HG02763 (cell line): ENCODE data around the gene SORCS1.
A peak's percentile ranks its signal among the peaks of the same experiment; 100 is the strongest.

ENCODE experiments used
- ATAC-seq: cut with Tn5 transposase; IDR thresholded peaks from one replicate; pipeline ENCODE4 v1.9.1; 2021; ENCODE audit warnings: mild to moderate bottlenecking, moderate library complexity; ENCODE audit not compliant: unreplicated experiment

SORCS1 gene

GRCh38 chr10:106765928-106766327 is 398.6 kb downstream of the SORCS1 start:
- no peak for ATAC-seq

DNA sequence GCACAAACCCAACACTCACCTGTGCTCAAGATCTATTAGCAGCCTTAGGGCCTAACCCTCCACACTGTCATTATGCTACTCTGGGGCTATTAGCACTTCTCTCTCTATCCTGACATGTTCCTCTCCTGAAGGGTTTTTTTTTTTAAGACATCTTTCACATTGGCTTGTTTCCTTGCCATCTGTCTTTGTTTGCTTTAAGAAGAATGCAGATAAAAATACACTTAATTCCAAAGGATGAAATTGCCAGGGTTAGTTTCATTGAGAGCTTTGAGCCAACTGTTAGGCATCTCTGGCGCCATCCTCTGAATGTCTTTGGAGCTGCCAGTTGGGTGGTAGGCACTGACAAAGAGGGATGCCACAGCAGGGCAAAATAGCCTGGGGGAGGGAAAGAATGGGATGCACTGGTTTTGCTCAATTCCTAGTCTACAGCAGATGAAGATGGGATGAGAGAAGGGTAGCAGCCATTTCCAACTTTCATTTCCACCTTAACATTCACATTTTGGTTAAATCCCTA is 399.2 kb downstream of the SORCS1 start:
- no peak for ATAC-seq

- ATAC-seq, result no peak
Measured at GRCh38 chr10:106764360-106764759, 400.1 kb downstream of the SORCS1 start.

DNA sequence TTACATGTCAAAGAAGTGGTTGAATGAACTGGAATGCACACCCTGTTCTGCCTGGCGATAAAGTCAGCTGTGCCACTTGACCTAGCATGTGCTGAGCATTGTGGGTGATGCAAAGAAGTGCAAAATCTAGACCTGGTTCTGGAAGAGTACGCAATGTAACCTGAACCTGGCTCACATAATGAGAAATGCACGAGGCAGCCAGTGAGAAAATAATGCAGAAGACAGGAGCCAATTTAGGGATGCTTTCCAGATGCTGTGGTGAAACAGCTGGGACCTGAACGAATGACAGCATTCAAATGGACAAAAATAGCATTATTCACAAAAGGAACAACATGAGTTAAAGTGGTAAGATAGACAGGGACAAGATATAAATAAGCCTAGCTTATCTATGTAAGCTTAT is 402.6 kb downstream of the SORCS1 start:
- no peak for ATAC-seq

DNA sequence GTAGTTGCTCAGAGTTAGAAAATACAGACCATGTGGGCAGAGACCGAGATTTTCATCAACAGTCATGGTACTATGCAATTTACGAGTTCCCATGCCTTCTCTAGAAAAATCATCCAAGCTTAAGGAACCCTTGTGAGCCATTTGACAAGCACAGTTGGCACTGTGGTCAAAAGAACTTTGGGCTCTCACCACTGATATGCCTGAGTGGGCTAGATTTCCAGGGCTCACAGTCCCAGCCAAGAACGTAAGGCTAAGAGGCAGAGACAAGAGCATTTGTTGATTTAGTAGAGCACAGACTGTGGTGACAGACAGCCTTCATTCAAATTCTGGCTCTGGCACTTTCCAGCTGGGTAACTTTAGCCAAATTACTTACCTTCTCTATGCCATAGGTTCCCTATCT is 407.0 kb downstream of the SORCS1 start:
- no peak for ATAC-seq

DNA sequence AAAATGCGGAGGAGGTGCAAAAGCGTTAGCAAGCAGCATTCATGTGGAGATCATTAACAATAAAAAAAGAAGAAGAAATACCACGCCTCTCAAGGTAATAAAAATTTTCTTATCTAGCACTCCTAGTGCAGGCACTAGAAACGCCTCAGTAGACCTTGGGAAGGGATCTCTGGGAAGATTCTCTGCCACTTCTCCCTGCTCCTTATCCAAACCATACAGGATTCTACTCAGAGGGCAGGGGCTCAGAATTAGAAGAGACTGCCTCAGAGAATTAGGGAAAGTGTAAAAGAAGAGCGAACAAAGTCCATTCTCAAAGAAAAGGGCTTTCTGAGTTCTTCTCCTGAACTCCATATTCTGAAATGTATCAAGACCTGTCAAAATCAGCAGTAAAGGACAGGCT is 413.4 kb downstream of the SORCS1 start:
- ATAC-seq, result no peak

DNA sequence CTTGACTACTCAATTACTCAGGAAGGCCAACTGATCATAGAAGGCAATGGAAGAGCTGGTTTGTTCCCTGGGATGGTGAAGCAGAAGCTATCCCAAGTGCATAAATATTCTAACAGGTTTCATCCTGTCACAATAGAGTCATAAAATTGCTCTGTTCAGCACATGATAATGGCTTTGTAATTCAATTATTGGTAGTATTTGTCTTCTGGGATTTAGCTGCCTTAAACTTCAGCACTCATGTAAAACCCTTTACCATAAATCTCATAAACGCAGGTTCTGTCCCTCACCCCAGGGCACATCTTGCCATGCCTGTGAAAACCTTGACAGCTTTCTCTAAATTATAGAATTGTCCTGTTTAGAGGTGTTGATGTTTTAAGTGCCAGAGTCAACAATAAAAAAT is 417.6 kb downstream of the SORCS1 start:
- ATAC-seq, result no peak

- ATAC-seq, result no peak
Measured at GRCh38 chr10:106741006-106741530, 423.4 kb downstream of the SORCS1 start.

GRCh38 chr10:106740071-106740470 is 424.4 kb downstream of the SORCS1 start:
- ATAC-seq, result no peak

- ATAC-seq, result no peak
Measured at GRCh38 chr10:106734220-106734619, 430.3 kb downstream of the SORCS1 start.

DNA sequence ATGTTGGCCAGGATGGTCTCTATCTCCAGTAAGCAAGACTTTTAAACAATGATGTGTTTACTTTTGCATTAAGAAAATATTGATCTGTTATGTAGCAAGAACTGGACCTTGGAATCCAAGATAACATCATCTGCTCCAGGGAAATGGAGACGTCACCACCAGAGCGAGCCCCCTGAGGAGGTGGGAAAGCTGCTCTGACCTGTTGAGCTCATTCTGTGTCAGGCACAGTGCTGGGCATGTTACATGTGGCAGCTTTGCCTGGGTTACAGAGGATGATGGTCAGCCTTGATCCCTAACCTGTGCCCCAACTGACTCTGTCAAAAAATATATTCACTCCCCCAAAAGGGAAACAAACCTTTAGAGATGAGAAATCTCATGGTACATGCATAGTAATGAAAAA is 436.3 kb downstream of the SORCS1 start:
- ATAC-seq, result no peak

DNA sequence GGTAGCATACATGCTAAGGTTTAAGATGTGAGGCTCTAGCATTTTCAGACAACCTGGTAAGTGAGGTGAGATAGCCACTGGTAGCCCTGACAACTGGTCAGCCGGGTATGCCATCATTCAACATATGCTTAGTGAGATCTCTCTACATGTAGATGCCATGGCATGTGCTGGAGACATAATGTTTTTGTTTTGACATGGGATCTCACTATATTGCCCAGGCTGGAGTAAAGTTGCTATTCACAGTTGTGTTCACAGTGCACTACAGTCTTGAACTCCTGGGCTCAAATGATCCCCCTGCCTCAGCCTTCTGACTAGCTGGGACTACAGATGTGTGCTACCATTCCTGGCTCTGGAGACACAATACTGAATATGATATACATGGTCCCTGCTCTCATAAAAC is 437.3 kb downstream of the SORCS1 start:
- no peak for ATAC-seq

- ATAC-seq, result no peak
Measured at GRCh38 chr10:106722524-106722923, 442.0 kb downstream of the SORCS1 start.

DNA sequence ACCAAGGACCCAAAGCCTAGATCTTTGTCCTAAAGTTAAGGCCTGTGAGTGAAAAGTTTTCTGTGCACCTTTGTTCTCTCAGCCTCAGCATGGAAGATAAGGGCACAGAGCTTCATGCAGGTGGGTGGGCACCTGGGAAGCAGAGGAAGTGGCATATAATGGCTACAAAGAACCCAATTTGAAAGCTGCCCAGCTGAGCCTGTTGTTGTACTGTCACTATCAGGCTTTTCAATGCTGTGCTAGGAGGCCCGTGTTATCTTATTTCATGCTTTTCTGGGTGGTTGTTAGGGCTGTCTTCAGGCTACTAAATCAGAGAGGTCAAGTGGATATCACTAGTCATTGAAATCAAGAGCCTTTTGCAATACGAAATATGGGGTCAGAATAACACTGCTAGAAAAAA is 443.8 kb downstream of the SORCS1 start:
- no peak for ATAC-seq

- no peak for ATAC-seq
Measured at GRCh38 chr10:106716381-106716780, 448.1 kb downstream of the SORCS1 start.

DNA sequence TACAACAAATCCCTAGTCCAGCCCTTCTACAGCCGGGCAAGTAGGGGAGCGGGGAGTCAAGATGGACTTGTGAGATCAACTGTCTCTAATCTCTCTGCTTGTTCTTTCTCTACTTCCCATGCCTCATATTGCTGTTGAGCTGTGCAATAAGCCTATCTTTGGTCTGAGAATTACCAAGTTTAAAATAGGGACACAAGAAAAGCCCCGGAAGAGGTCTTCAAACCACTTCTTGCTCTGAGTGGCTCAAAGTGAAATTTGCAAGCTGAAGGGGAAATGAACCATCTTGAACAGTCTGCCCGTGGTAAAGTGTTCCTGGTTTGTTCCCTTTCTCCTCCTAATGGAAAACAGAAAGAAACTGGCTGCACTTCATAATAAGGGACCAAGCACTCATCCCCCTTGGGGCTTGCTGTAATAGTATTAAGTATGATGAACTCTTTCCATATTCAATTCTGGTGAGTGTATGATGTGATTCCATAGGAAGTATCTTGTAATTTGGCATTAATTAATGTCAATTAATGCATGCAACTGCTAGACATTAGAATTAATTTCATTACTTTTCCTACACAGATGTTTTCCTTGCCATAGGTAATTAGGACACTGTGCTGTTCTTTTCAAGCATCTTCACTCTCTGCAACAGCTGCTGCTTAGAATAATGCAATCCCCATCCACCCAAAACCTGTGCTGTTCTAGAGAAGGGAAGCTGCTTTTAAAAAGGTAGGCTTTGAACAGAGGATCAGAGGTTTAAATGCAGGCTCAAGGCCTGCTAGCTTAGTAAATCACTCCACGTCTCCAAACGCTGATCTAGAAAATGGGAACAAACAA is 449.6 kb downstream of the SORCS1 start:
- no peak for ATAC-seq

- no peak for ATAC-seq
Measured at GRCh38 chr10:106713846-106714245, 450.7 kb downstream of the SORCS1 start.

- ATAC-seq, result no peak
Measured at GRCh38 chr10:106712988-106713387, 451.5 kb downstream of the SORCS1 start.

DNA sequence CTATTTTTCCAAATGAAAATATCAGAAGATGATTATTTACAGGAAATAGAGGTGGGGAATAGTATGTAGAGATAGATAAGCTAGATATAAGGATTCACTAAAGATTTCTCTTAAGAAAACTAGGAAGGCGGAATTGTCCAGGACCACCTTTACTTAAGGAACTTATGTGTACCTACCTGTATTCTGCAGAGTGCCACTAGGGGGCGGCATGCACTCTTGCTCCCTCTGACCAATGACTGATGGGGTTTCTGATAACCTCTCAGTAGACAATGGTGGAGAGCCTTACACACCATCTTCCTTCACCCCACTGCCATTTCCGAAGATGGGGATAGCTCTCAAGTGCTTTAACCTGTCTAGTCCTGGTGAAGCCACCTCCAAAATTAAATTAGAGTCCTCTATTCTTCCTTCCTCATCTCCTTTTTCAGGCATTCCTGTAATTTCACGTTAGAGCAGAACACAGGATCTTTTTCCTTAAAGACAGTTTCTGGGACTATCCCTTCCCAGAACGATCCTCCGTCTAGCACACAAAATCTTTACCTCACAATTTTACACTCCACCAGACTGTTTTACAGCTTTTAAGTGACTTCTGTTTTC is 453.1 kb downstream of the SORCS1 start:
- ATAC-seq, result peak; percentile 89

- ATAC-seq, result no peak
Measured at GRCh38 chr10:106708506-106708905, 456.0 kb downstream of the SORCS1 start.

GRCh38 chr10:106707657-106708056 is 456.8 kb downstream of the SORCS1 start:
- ATAC-seq, result no peak

DNA sequence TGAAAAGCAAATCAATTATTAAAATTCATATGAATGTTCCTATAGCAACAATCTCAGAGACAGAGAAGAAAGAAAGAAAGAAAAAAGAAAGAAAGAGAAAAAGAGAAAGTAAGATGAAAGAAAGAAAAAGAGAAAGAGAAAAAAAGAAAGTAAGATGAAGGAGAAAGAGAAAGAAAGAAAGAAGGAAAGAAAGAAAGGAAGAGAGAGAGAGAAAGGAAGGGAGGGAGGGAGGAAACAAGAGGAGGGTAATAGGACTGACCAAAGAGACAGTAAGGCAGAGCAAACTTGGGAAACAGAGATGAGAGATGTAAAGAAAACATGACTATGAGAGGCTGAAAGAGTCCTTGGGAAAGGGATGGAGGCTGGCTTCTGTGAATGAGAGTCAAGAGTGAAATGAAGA is 458.4 kb downstream of the SORCS1 start:
- ATAC-seq, result no peak
